Activated CD8-positive, alpha-beta memory T cell treated with anti-CD3 and anti-CD28 coated beads, Interleukin-2, amount 50 U/mL, for 24 hours (primary cell): ENCODE data around the gene NFATC2.
"Not testable (repeated sequence)": the region's sequence is repeated elsewhere in the genome, so short reads cannot be mapped to it uniquely, and the experiment has no call there.

Source experiments
- DNase-seq: peaks from one replicate; pipeline ENCODE4 v3.0.0-alpha.2; 2020; ENCODE audit errors: extremely low read depth

NFATC2 gene

DNA sequence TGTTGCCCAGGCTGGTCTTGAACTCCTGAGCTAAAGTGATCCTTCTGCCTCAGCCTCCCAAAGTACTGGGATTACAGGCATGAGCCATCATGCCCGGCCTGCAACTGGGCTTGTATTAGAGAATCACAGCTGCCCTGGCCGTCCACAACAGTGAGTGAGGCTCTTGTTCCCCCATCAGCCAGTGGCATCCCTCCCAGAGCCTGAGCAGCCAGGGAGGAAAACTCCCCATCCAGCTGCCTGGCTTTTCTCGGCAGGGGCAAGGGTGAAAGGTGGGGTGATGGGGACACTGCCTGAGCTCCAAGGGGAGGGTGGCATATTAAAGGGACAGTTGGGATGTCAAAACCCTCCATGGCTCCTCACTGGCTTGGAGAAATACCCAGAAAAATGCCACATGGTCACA, 185.6 kb downstream of the NFATC2 start:
- no peak for DNase-seq

DNA sequence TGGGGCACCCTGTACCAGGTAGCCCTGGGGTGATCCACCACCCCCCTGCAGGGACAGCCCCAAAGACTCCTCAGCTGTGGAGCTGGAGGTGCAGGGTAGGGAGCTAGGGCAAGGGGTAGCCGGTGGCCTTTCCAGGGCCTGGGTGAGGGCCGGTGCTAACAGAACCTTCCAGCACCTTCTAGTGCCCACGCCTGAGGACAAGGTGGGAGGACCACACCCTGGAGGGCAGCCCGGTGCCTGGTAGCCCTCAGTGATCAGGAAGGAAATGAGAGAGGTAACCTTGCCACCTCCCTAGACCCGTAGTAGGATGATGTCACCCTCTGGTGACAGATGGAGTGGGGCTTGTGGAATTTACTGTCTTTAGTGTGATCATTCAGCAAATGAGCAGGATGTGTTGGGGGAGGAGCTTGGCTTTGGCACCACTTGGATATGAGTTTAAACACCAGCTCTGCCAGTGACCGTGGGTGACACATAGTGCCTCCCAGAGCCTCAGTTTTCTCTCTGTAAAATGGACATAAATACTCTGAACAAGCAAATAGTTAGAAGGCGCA, 187.7 kb downstream of the NFATC2 start:
- DNase-seq, result no peak

DNA sequence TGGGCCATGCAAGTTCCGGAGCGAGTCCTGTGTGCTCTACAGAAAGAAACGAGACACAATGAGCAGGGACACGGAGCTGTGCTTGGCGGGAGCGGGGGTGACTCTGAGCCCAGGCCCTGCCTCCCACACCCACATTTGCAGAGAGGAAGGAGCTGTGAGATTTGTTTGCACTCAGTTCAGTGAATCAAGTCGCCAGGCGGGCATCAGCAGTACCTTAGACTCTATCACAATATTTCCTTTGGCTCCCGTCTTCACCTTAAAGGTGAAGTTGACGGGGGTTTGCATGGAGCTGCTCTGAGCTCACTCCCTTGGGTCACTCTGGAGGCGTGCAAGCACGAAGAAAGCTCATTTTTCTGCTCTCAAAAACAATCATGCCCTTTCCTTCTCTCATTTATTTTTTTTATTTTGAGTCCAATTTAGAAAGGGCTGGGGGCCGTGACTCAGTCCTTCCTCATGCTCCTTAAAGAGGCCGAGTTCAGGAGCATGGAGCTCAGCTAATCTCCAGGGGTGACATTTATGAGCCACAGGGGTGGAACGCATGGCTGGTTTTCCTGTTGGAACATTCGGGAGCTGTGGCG, 188.2 kb downstream of the NFATC2 start:
- no peak for DNase-seq

DNA sequence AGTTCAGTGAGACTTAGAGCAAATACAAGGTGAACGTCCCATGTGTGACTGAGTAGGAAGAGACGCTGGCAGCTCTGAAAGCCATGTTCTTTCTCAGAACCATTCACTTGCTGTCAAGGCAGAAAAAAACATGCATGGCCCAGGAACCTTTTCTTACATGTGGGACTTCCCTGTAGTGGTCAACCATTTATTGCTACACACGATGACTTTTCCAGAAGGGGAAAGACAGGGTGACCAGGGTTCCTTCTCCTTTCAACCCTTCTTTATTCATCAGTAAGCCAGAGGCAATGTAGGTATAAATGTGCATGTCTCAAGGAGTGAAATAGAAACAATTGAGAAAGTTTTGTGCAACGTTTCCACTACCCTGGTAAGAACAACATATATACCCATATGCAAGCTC, 189.0 kb downstream of the NFATC2 start:
- DNase-seq, result no peak

DNA sequence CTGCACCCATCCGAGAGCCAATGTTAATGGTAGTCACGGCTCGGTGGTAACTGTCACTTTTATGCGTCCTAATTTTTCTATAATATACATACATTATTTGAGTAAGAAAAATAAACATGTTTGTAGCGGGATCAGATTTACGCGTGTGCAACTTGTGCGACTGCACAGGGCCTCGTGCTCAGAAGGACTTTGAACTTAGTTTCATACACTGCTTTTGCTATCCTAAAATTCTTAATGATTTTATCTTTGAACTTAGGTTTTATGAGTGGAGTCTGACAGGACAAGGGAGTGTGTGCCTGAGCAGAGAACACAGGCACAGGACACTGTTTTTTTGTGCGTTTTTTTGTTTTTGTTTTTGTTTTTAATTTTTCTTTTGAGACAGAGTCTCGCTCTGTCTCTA, 189.7 kb downstream of the NFATC2 start:
- no peak for DNase-seq

DNA sequence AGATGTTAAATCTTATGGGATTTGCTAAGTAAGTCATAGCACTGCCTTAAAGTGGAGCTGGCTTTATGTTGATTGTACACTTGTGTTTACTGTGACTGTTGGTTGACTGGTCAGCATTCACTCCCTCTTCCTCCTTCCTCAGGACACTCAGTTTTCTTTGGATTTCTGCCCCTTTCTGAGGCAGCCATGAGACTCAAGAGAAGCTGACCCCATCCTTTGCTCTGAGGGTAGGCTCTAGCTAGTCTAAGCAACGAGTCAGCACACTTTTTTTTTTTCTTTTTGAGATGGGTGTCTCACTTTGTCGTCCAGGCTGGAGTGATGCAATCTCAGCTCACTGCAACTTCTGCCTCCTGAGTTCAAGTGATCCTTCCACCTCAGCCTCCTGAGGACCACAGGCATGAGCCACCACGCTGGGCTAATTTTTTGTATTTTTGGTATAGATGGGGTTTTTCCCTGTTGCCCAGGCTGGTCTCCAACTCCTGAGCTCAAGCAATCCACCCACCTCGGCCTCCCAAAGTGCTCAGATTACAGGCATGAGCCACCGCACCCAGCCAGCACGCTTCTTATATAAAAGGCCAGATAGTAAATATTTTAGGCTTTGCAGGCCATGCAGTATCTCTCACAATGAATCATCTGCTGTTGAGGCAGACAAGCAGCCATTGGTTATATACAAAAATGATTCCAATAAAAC, 191.4 kb downstream of the NFATC2 start:
- no peak for DNase-seq

DNA sequence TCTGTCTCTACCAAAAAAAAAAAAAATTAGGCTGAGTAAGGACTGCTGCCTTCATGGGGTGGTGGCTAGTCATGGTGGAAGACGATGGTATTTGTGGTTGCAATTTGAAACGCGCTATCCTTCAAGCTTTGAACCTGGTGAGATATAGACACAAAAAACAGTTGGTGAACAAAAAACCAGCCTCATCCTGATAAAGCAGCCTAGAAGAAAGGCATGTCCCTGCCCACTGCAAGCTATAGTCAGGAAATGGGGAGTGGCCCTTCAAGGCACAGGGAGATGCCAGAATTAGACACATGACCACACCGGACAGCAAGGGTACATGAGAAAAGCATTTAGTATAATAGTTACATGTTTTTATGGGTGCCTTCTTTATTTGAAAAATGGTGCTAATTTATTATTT, 193.6 kb downstream of the NFATC2 start:
- no peak for DNase-seq

DNA sequence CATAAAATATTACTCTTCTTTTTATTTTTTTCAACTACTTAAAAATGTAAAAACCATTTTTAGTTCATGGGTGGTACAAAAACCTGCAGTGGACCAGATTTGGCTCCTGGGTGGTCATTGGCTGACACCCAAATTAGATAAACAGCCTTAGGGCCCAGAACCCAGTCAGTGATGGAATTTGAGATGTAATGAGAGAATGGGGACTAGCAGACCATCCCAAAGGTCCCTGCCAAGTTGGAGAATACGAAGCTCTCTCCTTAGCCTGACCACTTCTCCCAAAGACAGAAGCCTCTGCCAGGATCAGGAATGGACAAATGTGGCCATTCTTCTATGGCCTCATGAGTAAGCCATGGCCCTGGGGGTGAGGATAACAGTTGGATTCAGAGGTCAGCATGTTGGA, 194.7 kb downstream of the NFATC2 start:
- DNase-seq, result no peak

DNA sequence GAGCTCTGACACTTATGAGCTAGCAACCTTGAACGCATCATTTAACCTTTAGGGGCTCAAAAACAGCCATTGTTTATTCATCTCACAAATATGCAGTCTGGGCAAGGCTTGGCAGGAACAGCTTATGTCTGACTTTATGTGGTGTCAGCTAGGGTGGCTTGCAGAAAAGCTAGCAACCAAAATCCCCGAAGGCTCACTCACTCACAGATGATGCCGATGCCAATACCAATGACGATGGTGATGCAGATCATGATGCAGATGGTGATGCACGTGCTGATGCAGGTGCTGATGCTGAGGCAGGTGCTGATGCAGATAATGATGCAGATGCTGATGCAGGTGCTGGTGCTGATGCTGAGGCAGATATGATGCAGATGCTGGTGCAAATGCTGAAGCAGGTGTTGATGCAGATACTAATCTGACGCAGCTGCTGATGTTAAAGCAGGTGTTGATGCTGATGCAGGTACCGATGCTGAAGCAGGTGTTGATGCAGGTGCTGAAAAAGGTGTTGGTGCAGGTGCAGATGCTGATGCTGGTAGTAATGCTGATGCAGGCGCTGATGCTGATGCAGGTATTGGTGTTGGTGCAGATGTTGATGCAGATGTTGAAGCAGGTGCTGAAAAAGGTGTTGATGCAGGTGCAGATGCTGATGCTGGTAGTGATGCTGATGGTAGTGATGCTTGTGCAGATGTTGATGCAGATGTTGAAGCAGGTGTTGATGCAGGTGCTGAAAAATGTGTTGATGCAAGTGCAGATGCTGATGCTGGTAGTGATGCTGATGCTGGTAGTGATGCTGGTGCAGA, 195.6 kb downstream of the NFATC2 start:
- no peak for DNase-seq

DNA sequence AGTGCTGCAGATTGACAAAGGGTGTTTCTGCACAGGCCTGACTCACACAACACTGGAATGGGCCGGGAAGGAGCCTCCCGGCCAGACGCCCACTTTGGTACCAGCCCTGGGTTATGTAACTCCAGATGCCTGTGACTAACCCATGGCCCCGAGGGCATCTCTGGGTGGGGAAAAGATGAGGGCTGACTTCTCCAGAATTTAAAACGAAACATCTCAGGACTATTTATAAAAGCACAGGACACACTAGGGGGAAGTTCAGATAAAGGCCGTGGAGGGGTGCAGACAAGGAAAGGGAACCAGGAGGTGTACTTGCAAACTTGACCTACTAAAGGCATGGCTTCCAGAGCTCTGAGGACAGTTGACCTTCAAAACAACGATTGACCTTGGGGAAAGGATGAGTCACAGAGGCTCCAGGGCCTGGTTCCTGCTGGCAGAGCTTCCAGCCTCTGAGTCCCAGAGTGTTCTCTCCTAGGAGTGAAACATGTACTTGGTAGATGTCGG, 196.9 kb downstream of the NFATC2 start:
- no peak for DNase-seq

DNA sequence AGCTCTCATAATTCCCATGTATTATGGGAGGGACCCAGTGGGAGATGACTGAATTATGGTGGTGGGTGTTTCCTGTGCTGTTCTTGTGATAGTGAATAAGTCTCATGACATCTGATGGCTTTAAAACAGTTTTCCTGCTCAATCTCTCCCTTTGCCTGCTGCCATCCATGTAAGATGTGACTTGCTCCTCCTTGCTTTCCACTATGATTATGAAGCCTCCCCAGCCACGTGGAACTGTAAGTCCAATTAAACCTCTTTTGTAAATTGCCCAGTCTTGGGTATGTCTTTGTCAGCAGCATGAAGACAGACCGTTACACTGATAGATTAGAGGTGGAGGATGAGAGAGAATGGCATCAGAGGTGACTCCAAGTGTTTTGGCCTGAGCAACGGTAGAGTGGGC, 198.7 kb downstream of the NFATC2 start:
- not testable (repeated sequence) for DNase-seq

DNA sequence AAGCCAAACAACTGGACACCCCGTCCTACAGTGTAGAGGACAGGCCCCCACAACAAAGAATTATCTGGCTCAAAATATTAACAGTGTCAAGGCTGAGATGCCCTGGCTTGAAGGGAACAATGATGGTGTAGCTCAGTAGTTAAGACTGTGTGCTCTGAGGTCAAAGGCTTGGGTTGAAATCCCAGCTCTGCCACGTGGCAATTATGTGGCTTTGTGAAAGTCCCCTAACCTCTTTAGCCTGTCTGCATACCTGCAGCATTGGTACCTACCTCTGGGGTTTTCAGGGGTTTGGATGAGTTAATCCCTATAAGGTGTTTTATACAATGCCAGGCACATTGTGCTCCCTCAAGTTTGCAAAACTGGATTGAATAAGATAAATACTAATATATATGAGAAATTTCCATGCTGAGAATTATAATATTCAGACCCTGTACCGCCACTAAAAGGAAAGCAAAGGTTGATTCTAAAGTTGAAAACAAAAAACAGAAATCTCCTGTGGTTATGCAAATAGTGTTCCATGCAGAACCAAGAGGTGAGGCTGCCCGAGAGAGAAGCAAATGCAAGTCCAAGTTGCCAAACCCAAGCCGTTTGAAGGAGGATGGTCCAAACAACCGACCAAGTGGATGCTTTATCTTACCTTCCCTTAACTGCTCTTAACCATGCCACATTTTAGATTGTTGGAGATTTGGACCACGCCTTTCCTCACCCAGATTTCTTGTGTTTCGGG, 199.8 kb downstream of the NFATC2 start:
- no peak for DNase-seq

DNA sequence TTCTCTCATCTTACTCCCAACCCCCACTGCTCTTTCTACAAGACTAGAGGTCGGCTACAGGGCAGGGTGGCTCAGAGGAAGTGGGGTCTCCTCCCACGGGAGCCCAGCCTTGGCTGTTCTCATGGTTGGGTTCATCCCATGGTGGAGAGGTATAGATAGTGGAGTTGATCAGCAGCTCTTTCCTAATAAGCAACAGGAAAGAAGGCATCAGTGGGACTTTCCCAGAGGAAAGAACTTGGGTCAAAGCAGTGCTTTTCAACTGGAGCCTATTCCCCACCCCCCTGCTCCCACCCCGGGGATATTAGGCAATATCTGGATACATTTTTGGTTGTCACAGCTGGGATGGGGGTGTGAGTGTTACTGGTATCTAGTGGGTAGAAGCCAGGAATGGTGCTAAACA, 200.9 kb downstream of the NFATC2 start:
- DNase-seq, result no peak

DNA sequence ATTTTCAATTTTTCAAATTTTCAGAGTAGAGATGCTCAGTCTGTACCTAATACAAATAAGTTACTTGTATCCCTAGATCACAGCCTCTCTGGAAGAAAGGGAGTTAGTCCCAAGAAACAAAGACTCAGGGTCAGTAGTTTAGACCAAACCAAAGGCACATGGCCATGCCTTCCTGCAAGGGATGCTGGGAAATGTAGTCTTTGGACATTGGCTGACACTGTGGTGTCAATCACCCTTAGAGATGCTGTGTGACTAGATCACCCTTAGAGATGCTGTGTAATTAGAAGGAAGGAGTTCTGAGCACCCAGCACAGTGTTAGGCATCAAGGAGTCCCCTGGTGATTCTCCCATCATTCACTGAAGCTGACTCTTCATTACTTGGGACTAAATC, 202.1 kb downstream of the NFATC2 start:
- no peak for DNase-seq

DNA sequence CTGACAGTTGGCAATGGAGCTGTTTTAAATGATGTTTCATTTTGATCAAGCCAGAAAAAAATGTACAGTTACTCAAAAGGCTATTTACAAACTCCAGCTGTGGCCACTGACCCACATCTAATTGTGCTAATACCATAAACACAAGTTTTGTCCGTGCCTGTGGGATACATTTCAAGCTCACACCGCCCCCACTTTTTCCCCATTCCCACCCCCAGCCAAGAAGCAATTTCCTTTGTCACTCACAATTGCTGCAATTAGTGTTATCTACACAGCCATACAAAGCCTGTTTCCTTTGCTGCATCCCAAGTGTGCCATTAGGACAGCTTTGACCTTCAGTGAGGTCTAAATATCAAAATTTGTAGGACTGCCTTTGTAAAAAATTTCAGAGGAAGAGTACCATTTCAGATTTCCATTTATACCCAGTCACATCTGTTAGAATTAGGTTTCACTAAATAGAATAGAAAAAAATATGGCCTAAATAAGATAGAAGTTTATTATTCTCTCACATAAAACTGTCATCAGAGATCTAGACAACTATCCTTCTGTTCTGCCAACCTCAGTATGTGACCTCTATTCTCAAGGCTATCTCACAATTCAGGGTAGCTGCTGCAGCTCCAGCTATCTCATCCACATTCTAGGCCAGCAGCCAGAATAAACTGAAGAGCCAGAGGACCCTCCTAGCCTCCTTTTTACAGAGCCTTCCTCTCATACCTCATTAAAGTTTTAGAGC, 202.6 kb downstream of the NFATC2 start:
- DNase-seq, result no peak

DNA sequence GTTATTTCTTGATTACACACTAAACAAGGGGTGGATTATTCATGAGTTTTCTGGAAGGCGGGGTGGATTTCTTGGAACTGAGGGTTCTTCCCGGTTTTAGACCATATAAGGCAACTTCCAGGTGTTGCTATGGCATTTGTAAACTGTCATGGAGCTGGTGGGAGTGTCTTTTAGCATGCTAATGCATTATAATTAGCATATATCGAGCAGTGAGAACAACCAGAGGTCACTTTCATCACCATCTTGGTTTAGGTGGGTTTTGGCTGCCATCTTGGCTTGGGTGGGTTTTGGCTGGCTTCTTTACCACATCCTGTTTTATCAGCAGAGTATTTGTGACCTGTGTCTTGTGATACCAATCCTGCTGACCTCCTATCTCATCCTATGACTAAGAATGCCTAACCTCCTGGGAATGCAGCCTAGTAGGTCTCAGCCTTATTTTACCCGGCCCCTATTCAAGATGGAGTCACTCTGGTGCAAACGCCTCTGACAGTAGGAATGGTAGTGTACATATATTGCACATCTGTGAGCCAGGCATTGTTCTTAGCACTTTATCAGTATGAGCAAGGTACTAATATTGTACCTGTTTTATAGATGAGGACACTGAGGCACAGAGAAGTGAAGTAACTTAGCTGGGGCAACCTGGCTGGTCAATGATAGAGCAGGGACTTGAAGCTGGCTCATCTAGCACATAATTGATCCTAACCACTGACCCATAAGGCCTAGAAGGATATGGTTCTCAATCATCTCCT, 203.7 kb downstream of the NFATC2 start:
- no peak for DNase-seq

DNA sequence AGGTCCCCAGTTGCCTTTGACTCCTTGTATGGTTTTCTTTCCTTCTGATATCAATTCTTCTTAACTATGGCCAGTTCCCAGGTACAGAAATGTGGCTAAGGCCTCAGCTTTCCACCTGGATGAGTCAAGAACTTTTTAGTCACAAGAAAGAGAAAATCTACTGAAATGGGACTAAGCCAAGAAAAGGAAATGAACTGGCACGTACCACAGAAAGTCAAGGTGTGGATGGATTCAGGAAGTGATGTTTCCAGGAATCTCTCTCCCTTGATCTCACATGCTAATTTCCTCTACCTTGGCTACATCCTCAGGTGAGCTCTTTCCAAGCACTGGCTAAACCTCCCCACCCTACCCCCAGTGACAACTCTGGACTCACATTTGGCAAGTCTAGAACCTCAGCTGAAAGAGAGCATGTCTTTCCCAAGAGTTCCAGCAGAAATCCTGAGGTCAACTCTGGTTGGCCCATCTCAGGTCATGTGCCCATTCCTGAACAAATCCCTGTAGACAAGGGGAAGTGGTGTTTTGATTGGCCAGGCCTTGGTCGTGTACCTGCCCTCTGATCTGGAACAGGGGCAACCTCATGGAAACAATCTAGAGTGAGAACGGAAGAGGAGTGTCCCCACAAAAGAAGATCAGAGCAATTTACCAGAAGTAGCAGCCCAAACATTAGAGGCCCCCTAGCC, 205.3 kb downstream of the NFATC2 start:
- DNase-seq, result no peak
